ENCODE results near the gene ANXA1. TPM values are rescaled to one million over a fixed set of nuclear protein-coding genes. Genes with fewer than 3 reads are reported as not detected.

The ANXA1 gene
- total RNA-seq, 1 donor from 2014 or later, result 90.8 TPM

DNA sequence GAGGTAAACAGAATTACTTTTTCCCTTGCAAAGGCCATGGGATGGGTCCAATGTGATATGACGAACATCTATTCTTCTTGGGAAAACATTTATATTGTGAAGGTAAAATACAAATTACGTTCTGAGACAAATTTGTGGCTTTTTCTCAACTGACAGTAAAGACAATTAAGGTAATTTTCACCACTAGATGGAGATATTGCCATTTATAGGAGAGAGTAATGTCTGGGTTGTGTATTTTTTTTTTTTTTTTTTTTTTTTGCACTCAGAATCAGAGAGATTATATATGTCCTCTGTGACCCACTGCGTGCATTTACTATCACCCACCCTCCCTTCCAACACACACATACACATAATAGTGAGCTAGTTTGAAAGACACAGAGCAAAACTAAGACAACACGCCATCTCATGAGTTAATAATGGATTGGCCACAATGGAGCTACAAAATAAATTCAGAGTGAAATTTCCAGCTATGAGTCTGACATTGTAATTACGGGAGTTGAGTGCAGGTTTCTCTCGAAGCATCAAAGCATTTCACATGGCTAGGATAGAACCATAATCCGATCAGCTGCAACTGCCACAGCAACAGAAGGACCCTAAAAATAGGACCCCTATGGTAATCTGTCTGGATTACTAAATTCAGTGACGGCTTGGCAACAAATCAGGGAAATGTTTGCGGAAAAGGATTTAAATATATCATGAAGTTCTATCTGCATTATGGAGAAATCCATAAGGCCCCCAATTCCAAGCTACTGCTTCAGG, 49.2 kb downstream of the ANXA1 start:
- no peaks in the 10 kb centered on the region for H3K9me3 ChIP-seq (ENCODE audit: control insufficient read depth in 3 of 3, low read length in 3 of 3)
- no peak overlapping the region for H3K9ac ChIP-seq (ENCODE audit: low read depth in 1 of 3, low read length in 3 of 3)
- no peaks in the 10 kb centered on the region for H3K4me1 ChIP-seq (ENCODE audit: control insufficient read depth in 3 of 3, insufficient read depth in 3 of 3, low read length in 3 of 3)
- no peaks in the 10 kb centered on the region for H3K27me3 ChIP-seq (ENCODE audit: control insufficient read depth in 3 of 3, insufficient read depth in 3 of 3, low read length in 3 of 3)
- H3K27ac ChIP-seq (ENCODE audit: low read depth, low read length), result no peak overlapping the region
- no peak overlapping the region for H3K4me3 ChIP-seq (ENCODE audit: low read length in 3 of 3)
- no peaks in the 10 kb centered on the region for H3K36me3 ChIP-seq (ENCODE audit: control insufficient read depth in 3 of 3, insufficient read depth in 3 of 3, low read length in 3 of 3)

- Histone ChIP-seq H3K27ac (ENCODE audit: low read depth, low read length) (no peak overlapping the region), H3K27me3 (ENCODE audit: control insufficient read depth in 3 of 3, insufficient read depth in 3 of 3, low read length in 3 of 3) (no peaks in the 10 kb centered on the region), H3K4me3 (ENCODE audit: low read length in 3 of 3) (no peak overlapping the region), H3K9me3 (ENCODE audit: control insufficient read depth in 3 of 3, low read length in 3 of 3) (no peaks in the 10 kb centered on the region), H3K9ac (ENCODE audit: low read depth in 1 of 3, low read length in 3 of 3) (no peak overlapping the region), H3K4me1 (ENCODE audit: control insufficient read depth in 3 of 3, insufficient read depth in 3 of 3, low read length in 3 of 3) (no peaks in the 10 kb centered on the region), H3K36me3 (ENCODE audit: control insufficient read depth in 3 of 3, insufficient read depth in 3 of 3, low read length in 3 of 3) (no peaks in the 10 kb centered on the region)
Measured at GRCh38 chr9:73202980-73203379, 51.3 kb downstream of the ANXA1 start.

- H3K4me3 ChIP-seq (ENCODE audit: low read length in 3 of 3), result no peak overlapping the region
- no peaks in the 10 kb centered on the region for H3K36me3 ChIP-seq (ENCODE audit: control insufficient read depth in 3 of 3, insufficient read depth in 3 of 3, low read length in 3 of 3)
- no peak overlapping the region for H3K9ac ChIP-seq (ENCODE audit: low read depth in 1 of 3, low read length in 3 of 3)
- no peak overlapping the region for H3K27ac ChIP-seq (ENCODE audit: low read depth, low read length)
- H3K9me3 ChIP-seq (ENCODE audit: control insufficient read depth in 3 of 3, low read length in 3 of 3), result no peaks in the 10 kb centered on the region
- H3K27me3 ChIP-seq (ENCODE audit: control insufficient read depth in 3 of 3, insufficient read depth in 3 of 3, low read length in 3 of 3), result no peaks in the 10 kb centered on the region
- H3K4me1 ChIP-seq (ENCODE audit: control insufficient read depth in 3 of 3, insufficient read depth in 3 of 3, low read length in 3 of 3), result no peaks in the 10 kb centered on the region
Measured at GRCh38 chr9:73204936-73205335, 53.3 kb downstream of the ANXA1 start.

GRCh38 chr9:73206851-73207250, 55.2 kb downstream of the ANXA1 start:
- no peaks in the 10 kb centered on the region for H3K36me3 ChIP-seq (ENCODE audit: control insufficient read depth in 3 of 3, insufficient read depth in 3 of 3, low read length in 3 of 3)
- no peaks in the 10 kb centered on the region for H3K27me3 ChIP-seq (ENCODE audit: control insufficient read depth in 3 of 3, insufficient read depth in 3 of 3, low read length in 3 of 3)
- no peak overlapping the region for H3K9ac ChIP-seq (ENCODE audit: low read depth in 1 of 3, low read length in 3 of 3)
- no peaks in the 10 kb centered on the region for H3K9me3 ChIP-seq (ENCODE audit: control insufficient read depth in 3 of 3, low read length in 3 of 3)
- H3K27ac ChIP-seq (ENCODE audit: low read depth, low read length), result no peak overlapping the region
- H3K4me1 ChIP-seq (ENCODE audit: control insufficient read depth in 3 of 3, insufficient read depth in 3 of 3, low read length in 3 of 3), result no peaks in the 10 kb centered on the region
- H3K4me3 ChIP-seq (ENCODE audit: low read length in 3 of 3), result no peak overlapping the region

DNA sequence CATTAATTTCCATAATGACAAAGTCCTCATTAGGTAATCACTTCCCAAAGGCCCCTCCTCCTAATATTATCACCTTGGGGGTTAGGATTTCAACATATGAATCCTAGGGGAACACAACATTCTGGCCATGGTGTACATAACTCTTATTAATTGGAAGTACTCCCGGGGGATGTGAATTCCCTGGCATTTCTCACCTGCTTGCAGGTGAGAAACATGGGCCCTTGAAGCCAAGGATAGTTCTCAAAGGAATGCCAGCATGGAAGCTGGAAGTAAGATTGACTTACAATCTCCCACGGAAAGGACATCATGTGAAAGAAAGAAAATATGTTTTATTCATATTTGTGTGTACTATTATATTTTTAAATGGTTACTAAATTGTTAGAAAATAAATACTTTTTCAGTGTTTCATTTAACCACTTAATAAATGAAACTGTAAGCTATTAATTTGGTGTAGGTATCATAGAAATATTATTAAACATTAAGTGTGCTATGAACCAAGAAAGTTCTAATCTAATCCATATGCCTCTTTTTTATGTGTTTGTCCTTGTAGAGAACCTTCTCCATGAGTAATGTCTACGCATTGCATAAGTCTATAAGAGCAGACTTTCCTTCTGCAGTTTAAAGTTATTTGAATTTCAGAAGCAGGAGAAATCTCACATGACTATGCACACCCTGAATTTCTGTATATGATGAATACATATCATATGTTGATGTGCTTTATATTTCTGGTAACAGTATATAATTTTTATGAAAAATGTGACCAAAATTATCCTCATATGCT, 59.4 kb downstream of the ANXA1 start:
- Histone ChIP-seq H3K9ac (ENCODE audit: low read depth in 1 of 3, low read length in 3 of 3) (no peak overlapping the region), H3K4me3 (ENCODE audit: low read length in 3 of 3) (no peak overlapping the region), H3K4me1 (ENCODE audit: control insufficient read depth in 3 of 3, insufficient read depth in 3 of 3, low read length in 3 of 3) (no peaks in the 10 kb centered on the region), H3K27ac (ENCODE audit: low read depth, low read length) (no peak overlapping the region), H3K9me3 (ENCODE audit: control insufficient read depth in 3 of 3, low read length in 3 of 3) (no peaks in the 10 kb centered on the region), H3K27me3 (ENCODE audit: control insufficient read depth in 3 of 3, insufficient read depth in 3 of 3, low read length in 3 of 3) (no peaks in the 10 kb centered on the region), H3K36me3 (ENCODE audit: control insufficient read depth in 3 of 3, insufficient read depth in 3 of 3, low read length in 3 of 3) (no peaks in the 10 kb centered on the region)

DNA sequence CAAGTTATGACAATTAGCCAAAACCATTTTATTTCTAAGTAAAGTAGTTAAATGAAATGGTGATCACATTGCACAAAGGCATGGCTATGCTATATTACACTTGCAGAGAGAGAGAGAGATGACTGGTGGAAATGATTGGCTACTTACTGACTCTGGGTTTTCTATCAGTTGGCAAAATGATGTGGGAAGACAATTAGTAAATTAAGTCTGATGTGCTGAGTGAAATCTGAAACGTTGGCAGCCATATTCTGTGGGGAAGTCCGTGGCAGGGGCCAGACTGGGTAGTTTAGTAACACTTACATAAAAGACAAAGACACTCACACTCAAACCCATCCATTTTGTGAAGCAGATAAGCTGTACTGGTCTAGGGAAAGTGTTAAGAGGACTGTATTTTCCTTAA, 61.6 kb downstream of the ANXA1 start:
- H3K4me3 ChIP-seq (ENCODE audit: low read length in 3 of 3), result no peak overlapping the region
- no peak overlapping the region for H3K9ac ChIP-seq (ENCODE audit: low read depth in 1 of 3, low read length in 3 of 3)
- H3K4me1 ChIP-seq (ENCODE audit: control insufficient read depth in 3 of 3, insufficient read depth in 3 of 3, low read length in 3 of 3), result no peaks in the 10 kb centered on the region
- no peaks in the 10 kb centered on the region for H3K27me3 ChIP-seq (ENCODE audit: control insufficient read depth in 3 of 3, insufficient read depth in 3 of 3, low read length in 3 of 3)
- H3K36me3 ChIP-seq (ENCODE audit: control insufficient read depth in 3 of 3, insufficient read depth in 3 of 3, low read length in 3 of 3), result no peaks in the 10 kb centered on the region
- H3K9me3 ChIP-seq (ENCODE audit: control insufficient read depth in 3 of 3, low read length in 3 of 3), result no peaks in the 10 kb centered on the region
- no peak overlapping the region for H3K27ac ChIP-seq (ENCODE audit: low read depth, low read length)

DNA sequence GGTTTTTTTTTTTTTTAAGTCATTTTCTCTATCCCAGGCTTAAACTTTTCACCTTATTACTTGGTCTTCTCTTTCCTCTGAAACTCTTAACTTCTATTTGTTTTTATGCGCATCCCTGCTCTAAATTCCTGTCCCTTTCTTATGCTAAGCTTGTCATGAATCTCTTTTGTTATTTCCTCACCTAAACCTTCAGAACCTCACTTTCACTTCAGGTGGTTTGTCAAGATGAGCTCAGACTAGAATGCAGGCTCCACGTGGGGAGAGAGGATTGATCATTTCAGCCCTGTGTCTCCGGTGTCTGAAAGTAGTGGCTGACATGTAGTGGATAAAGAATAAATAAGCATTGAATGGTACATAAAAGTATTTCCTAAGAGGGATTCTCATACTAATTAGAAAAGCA, 63.6 kb downstream of the ANXA1 start:
- Histone ChIP-seq H3K27me3 (ENCODE audit: control insufficient read depth in 3 of 3, insufficient read depth in 3 of 3, low read length in 3 of 3) (no peaks in the 10 kb centered on the region), H3K27ac (ENCODE audit: low read depth, low read length) (no peak overlapping the region), H3K4me3 (ENCODE audit: low read length in 3 of 3) (no peak overlapping the region), H3K4me1 (ENCODE audit: control insufficient read depth in 3 of 3, insufficient read depth in 3 of 3, low read length in 3 of 3) (no peaks in the 10 kb centered on the region), H3K36me3 (ENCODE audit: control insufficient read depth in 3 of 3, insufficient read depth in 3 of 3, low read length in 3 of 3) (no peaks in the 10 kb centered on the region), H3K9me3 (ENCODE audit: control insufficient read depth in 3 of 3, low read length in 3 of 3) (no peaks in the 10 kb centered on the region), H3K9ac (ENCODE audit: low read depth in 1 of 3, low read length in 3 of 3) (no peak overlapping the region)

DNA sequence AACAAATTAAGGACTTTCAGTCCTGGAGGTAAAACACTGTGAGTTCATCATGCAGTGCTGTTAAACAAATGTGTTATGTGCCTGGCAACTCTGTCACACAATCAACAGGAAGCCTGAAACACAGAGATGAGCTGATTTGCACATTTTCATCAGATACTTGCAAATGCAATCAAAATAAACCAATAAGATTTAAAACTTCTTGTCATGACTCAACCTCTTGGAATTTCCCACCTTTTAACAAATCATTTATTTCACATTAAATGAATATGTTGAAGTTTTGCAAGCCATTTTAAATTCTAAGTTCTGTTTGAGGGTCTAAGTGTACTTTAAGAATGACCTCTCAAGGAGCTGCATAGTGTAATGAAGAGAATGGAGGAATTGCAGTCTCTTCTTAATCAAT, 64.4 kb downstream of the ANXA1 start:
- no peak overlapping the region for H3K9ac ChIP-seq (ENCODE audit: low read depth in 1 of 3, low read length in 3 of 3)
- no peaks in the 10 kb centered on the region for H3K27me3 ChIP-seq (ENCODE audit: control insufficient read depth in 3 of 3, insufficient read depth in 3 of 3, low read length in 3 of 3)
- H3K27ac ChIP-seq (ENCODE audit: low read depth, low read length), result no peak overlapping the region
- H3K4me1 ChIP-seq (ENCODE audit: control insufficient read depth in 3 of 3, insufficient read depth in 3 of 3, low read length in 3 of 3), result no peaks in the 10 kb centered on the region
- no peaks in the 10 kb centered on the region for H3K9me3 ChIP-seq (ENCODE audit: control insufficient read depth in 3 of 3, low read length in 3 of 3)
- H3K4me3 ChIP-seq (ENCODE audit: low read length in 3 of 3), result no peak overlapping the region
- H3K36me3 ChIP-seq (ENCODE audit: control insufficient read depth in 3 of 3, insufficient read depth in 3 of 3, low read length in 3 of 3), result no peaks in the 10 kb centered on the region

All from skeletal muscle tissue (tissue), 4 donors.